Natural killer cell (primary cell): ENCODE measurements around the gene GCSAM. TPM values are rescaled to one million over a fixed set of nuclear protein-coding genes. Genes with fewer than 3 reads are reported as not detected.

Experiments used
- ATAC-seq, 3 donors: fragments of 150-1000 bp in 2 of 3; fragments of 200-7000 bp in 1 of 3; cut with Tn5 transposase; 1 replicate in 1 of 3; 2 replicates in 2 of 3; pipeline ENCODE4 v1.10.0; 2021; ENCODE audit warnings: mild to moderate bottlenecking in 2 of 3, moderate library complexity in 2 of 3
- DNase-seq, 2 donors: peaks; one replicate each; pipeline versions ENCODE4 v3.0.0 to v3.0.0-alpha.2; 2013 to 2021; ENCODE audit warnings: mixed read lengths in 1 of 2
- H3K27ac ChIP-seq: one replicate; pipeline ENCODE4 v1.5.1; 2013; ENCODE audit warnings: mild to moderate bottlenecking, low read length
- H3K27me3 ChIP-seq: one replicate; pipeline ENCODE4 v1.6.1; 2013; ENCODE audit warnings: low read length; ENCODE audit not compliant: control insufficient read depth, insufficient read depth
- H3K36me3 ChIP-seq: one replicate; pipeline ENCODE4 v1.6.1; 2013; ENCODE audit warnings: low read length; ENCODE audit not compliant: control insufficient read depth, insufficient read depth
- H3K4me1 ChIP-seq: one replicate; pipeline ENCODE4 v1.6.1; 2013; ENCODE audit warnings: low read length; ENCODE audit not compliant: control insufficient read depth, insufficient read depth
- H3K4me3 ChIP-seq: one replicate; pipeline ENCODE4 v1.5.1; 2013; ENCODE audit warnings: low read length
- H3K9me3 ChIP-seq: one replicate; pipeline ENCODE4 v1.6.1; 2013; ENCODE audit warnings: low read length; ENCODE audit not compliant: control insufficient read depth, insufficient read depth
- H3K27ac Mint-ChIP-seq, 2 donors: one replicate each; pipeline ENCODE4 v1.8.0; 2022; ENCODE audit warnings: mild to moderate bottlenecking in 2 of 2, mixed read lengths in 2 of 2, moderate library complexity in 1 of 2
- H3K27me3 Mint-ChIP-seq, 2 donors: one replicate each; pipeline ENCODE4 v1.8.0; 2022; ENCODE audit warnings: low read depth in 2 of 2, mixed read lengths in 2 of 2
- H3K36me3 Mint-ChIP-seq: one replicate; pipeline ENCODE4 v1.8.0; 2022; ENCODE audit warnings: mixed read lengths
- H3K4me1 Mint-ChIP-seq, 2 donors: one replicate each; pipeline ENCODE4 v1.8.0; 2022; ENCODE audit warnings: mixed read lengths in 2 of 2
- H3K4me3 Mint-ChIP-seq: one replicate; pipeline ENCODE4 v1.8.0; 2022; ENCODE audit warnings: mild to moderate bottlenecking, moderate library complexity, mixed read lengths
- H3K9me3 Mint-ChIP-seq, 2 donors: one replicate each; pipeline ENCODE4 v1.8.0; 2022; ENCODE audit warnings: mixed read lengths in 2 of 2
- CTCF ChIP-seq: fragments of 200-600 bp; IDR thresholded peaks from one replicate; pipeline ENCODE4 v1.8.0; 2022; ENCODE audit warnings: antibody characterized with exemption
- WGBS: methylation state at CpG from one replicate; pipeline ENCODE4 v1.1.7; 2013; ENCODE audit warnings: missing lambda C conversion rate; ENCODE audit not compliant: insufficient coverage; 5-methylcytosine and 5-hydroxymethylcytosine counted together
- intact Hi-C: fragments of 100-400 bp; cut with micrococcal nuclease; formaldehyde crosslinking; loops from one replicate; pipeline ENCODE4 v1.14.2; 2022
- total RNA-seq, 4 donors: library from RNA; stranded (reverse); fragments of 120-200 nt in 1 of 4; gene quantifications; one replicate each; pipeline versions ENCODE4 v1.2.3 to v1.2.4, GENCODE V29; 2013 to 2022

GCSAM gene
- total RNA-seq, 3 donors from 2014 or later (not counting 1 experiment from before 2014, with no cell fraction given) = 0.59 to 3.0 (median 1.1) TPM

- Mint-ChIP-seq H3K9me3 (no peaks in the 10 kb centered on the region), H3K4me1 (peaks cover 9 to 11% of the 10 kb centered on the region in 2 donors), H3K36me3 (no peaks in the 10 kb centered on the region), H3K4me3 (no peak overlapping the region), H3K27ac (no peak overlapping the region), H3K27me3 (peaks cover 0 to 3% of the 10 kb centered on the region in 2 donors)
- DNase-seq (no peak), ATAC-seq (no peak)
- no peaks in the 10 kb centered on the region for H3K36me3 ChIP-seq
- no peaks in the 10 kb centered on the region for H3K27me3 ChIP-seq
- H3K4me3 ChIP-seq = no peak overlapping the region
- no peaks in the 10 kb centered on the region for H3K9me3 ChIP-seq
- WGBS = no CpG with 5 or more reads among the region's 1 CpG
- intact Hi-C loops = no loop called here
- TF ChIP-seq CTCF = no peak
- no peak overlapping the region for H3K27ac ChIP-seq
- peaks cover 13% of the 10 kb centered on the region for H3K4me1 ChIP-seq
Measured at GRCh38 chr3:112136046-112136445, 3.0 kb upstream of the GCSAM start.

- no peak for TF ChIP-seq CTCF
- Mint-ChIP-seq H3K4me1 (peaks cover 9 to 11% of the 10 kb centered on the region in 2 donors), H3K27me3 (no peaks in the 10 kb centered on the region), H3K27ac (no peak overlapping the region), H3K9me3 (no peaks in the 10 kb centered on the region), H3K4me3 (no peak overlapping the region), H3K36me3 (no peaks in the 10 kb centered on the region)
- no peaks in the 10 kb centered on the region for H3K27me3 ChIP-seq
- intact Hi-C loops = no loop called here
- no peak for ATAC-seq
- H3K9me3 ChIP-seq = no peaks in the 10 kb centered on the region
- no peak overlapping the region for H3K27ac ChIP-seq
- 92% methylated on average over 7 of the region's 8 CpGs for WGBS
- no peaks in the 10 kb centered on the region for H3K36me3 ChIP-seq
- DNase-seq = peak in 1 of 2 donors; percentile 70
- H3K4me3 ChIP-seq = no peak overlapping the region
- peaks cover 13% of the 10 kb centered on the region for H3K4me1 ChIP-seq
Measured at GRCh38 chr3:112134335-112135124, 1.5 kb upstream of the GCSAM start.

- no peak for TF ChIP-seq CTCF
- Histone ChIP-seq H3K4me1 (peaks cover 13% of the 10 kb centered on the region), H3K27me3 (no peaks in the 10 kb centered on the region), H3K4me3 (no peak overlapping the region), H3K36me3 (no peaks in the 10 kb centered on the region), H3K27ac (peak overlapping the region; percentile 67), H3K9me3 (no peaks in the 10 kb centered on the region)
- peak overlapping the region; percentile 43 for H3K4me3 Mint-ChIP-seq
- peaks cover 9 to 11% of the 10 kb centered on the region in 2 donors for H3K4me1 Mint-ChIP-seq
- no peaks in the 10 kb centered on the region for H3K36me3 Mint-ChIP-seq
- no peaks in the 10 kb centered on the region for H3K9me3 Mint-ChIP-seq
- DNase-seq (no peak), ATAC-seq (no peak)
- H3K27me3 Mint-ChIP-seq = no peaks in the 10 kb centered on the region
- peak overlapping the region in 1 of 2 donors; percentile 50 for H3K27ac Mint-ChIP-seq
- intact Hi-C loops = no loop called here
- 86% methylated on average over 5 of the region's 5 CpGs for WGBS
Measured at GRCh38 chr3:112133626-112134334, 732 bp upstream of the GCSAM start.
